ENCODE data around the gene ADARB1. TPM values are rescaled to one million over a fixed set of nuclear protein-coding genes. Genes with fewer than 3 reads are reported as not detected.

The ADARB1 gene
- polyA plus RNA-seq, 3 donors from 2014 or later = 3.0 to 4.5 (median 3.4) TPM

- no peaks in the 10 kb centered on the region for H3K9me3 Mint-ChIP-seq
- peak overlapping the region; percentile 21 to 65 (median 45) for H3K4me3 Mint-ChIP-seq
- peak overlapping the region in 4 of 6 donors; percentile 19 to 83 (median 36) for H3K27ac Mint-ChIP-seq
- H3K36me3 Mint-ChIP-seq = no peaks in the 10 kb centered on the region
- DNase-seq = no peak
- peaks cover 0 to 10% (median 4%) of the 10 kb centered on the region in 3 donors for H3K27me3 Mint-ChIP-seq (ENCODE audit: low read depth in 3 of 3)
- peaks cover 27 to 32% of the 10 kb centered on the region in 2 donors for H3K4me1 Mint-ChIP-seq
Measured at GRCh38 chr21:45093035-45093532, 18.7 kb downstream of the ADARB1 start.

DNA sequence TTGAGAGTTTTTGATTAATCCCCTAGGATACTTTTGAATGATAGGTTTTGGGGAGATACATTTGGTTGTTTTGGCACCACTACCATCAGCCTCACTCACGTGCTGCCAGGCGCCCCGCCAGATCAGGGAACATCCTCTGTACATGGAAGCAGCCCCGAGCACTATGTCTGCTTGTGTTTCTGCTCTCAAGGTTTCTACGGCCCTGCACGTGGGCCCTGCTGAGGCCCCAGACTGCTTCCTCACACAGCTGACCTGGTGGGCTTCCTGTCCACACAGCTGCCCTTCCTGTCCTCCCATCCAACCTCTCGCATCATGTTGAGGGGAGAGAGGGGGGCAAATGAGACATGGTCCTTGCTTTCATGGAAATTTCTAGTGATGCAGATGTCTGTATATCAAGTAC, 20.0 kb downstream of the ADARB1 start:
- peaks cover 28 to 31% of the 10 kb centered on the region in 2 donors for H3K4me1 Mint-ChIP-seq
- H3K27me3 Mint-ChIP-seq (ENCODE audit: low read depth in 3 of 3) = peaks cover 0 to 10% (median 4%) of the 10 kb centered on the region in 3 donors
- H3K4me3 Mint-ChIP-seq = no peak overlapping the region
- no peak overlapping the region for H3K27ac Mint-ChIP-seq
- no peaks in the 10 kb centered on the region for H3K36me3 Mint-ChIP-seq
- no peaks in the 10 kb centered on the region for H3K9me3 Mint-ChIP-seq
- DNase-seq = no peak

GRCh38 chr21:45095505-45095904, 21.1 kb downstream of the ADARB1 start:
- no peak for DNase-seq
- H3K36me3 Mint-ChIP-seq = no peaks in the 10 kb centered on the region
- H3K9me3 Mint-ChIP-seq = no peaks in the 10 kb centered on the region
- no peak overlapping the region for H3K4me3 Mint-ChIP-seq
- peaks cover 28 to 31% of the 10 kb centered on the region in 2 donors for H3K4me1 Mint-ChIP-seq
- H3K27ac Mint-ChIP-seq = no peak overlapping the region
- peaks cover 0 to 6% (median 2%) of the 10 kb centered on the region in 3 donors for H3K27me3 Mint-ChIP-seq (ENCODE audit: low read depth in 3 of 3)

GRCh38 chr21:45096217-45096616, 21.8 kb downstream of the ADARB1 start:
- Mint-ChIP-seq H3K4me1 (peaks cover 26 to 31% of the 10 kb centered on the region in 2 donors), H3K9me3 (no peaks in the 10 kb centered on the region), H3K36me3 (no peaks in the 10 kb centered on the region), H3K27me3 (ENCODE audit: low read depth in 3 of 3) (peaks cover 0 to 6% (median 2%) of the 10 kb centered on the region in 3 donors), H3K27ac (no peak overlapping the region), H3K4me3 (no peak overlapping the region)
- DNase-seq = no peak

- Mint-ChIP-seq H3K9me3 (no peaks in the 10 kb centered on the region), H3K4me1 (peaks cover 28 to 35% of the 10 kb centered on the region in 2 donors), H3K27me3 (ENCODE audit: low read depth in 3 of 3) (peaks cover 0 to 6% (median 2%) of the 10 kb centered on the region in 3 donors), H3K36me3 (no peaks in the 10 kb centered on the region), H3K4me3 (no peak overlapping the region), H3K27ac (peak overlapping the region in 1 of 6 donors; percentile 62)
- no peak for DNase-seq
Measured at GRCh38 chr21:45097827-45098387, 23.5 kb downstream of the ADARB1 start.

DNA sequence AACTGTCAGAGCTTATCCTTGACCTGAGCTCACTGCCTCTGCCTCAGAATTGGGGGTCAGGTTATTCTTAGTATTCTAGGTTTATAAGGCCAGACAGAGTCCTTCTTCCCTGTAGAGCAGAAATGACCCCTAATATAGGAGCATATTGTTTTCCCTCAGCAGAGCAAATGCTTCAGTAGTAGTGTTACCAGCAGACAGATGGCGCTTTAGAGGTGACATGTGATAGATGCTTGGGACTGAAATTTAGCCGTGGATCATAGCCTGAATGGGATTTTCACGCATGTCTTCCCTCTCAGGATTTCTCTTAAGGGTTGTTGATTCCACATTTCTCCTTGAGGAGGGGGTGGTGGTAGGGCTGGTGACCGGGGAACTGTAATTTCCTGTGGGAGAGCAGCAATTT, 24.5 kb downstream of the ADARB1 start:
- DNase-seq = no peak
- Mint-ChIP-seq H3K4me1 (peaks cover 18 to 25% of the 10 kb centered on the region in 2 donors), H3K9me3 (no peaks in the 10 kb centered on the region), H3K27me3 (ENCODE audit: low read depth in 3 of 3) (peaks cover 0 to 4% (median 2%) of the 10 kb centered on the region in 3 donors), H3K27ac (peak overlapping the region in 1 of 6 donors; percentile 3), H3K36me3 (no peaks in the 10 kb centered on the region), H3K4me3 (no peak overlapping the region)

DNA sequence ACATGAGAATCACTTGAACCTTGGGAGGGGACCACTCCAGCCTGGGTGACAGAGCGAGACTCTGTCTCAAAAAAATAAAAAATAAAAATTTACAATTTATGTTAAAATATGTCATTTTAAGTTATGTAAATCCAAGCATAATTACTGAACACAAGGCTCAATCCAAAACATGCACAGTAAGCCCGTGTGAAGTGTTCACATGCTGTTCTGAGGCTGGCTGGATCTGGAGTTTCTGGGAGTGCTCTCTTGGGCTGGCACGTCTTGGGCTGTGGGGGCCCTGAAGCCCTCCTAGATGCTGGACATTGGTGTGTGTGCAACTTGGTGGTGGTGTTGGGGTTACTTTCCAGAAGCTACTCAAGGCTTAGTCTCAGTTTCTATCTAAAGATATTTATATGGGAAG, 25.2 kb downstream of the ADARB1 start:
- no peak for DNase-seq
- no peak overlapping the region for H3K27ac Mint-ChIP-seq
- H3K27me3 Mint-ChIP-seq (ENCODE audit: low read depth in 3 of 3) = peaks cover 0 to 4% (median 2%) of the 10 kb centered on the region in 3 donors
- H3K36me3 Mint-ChIP-seq = no peaks in the 10 kb centered on the region
- H3K9me3 Mint-ChIP-seq = no peaks in the 10 kb centered on the region
- no peak overlapping the region for H3K4me3 Mint-ChIP-seq
- H3K4me1 Mint-ChIP-seq = peaks cover 18 to 26% of the 10 kb centered on the region in 2 donors

GRCh38 chr21:45100866-45101265, 26.5 kb downstream of the ADARB1 start:
- Mint-ChIP-seq H3K9me3 (no peaks in the 10 kb centered on the region), H3K36me3 (no peaks in the 10 kb centered on the region), H3K4me1 (peaks cover 15 to 24% of the 10 kb centered on the region in 2 donors), H3K4me3 (no peak overlapping the region), H3K27ac (no peak overlapping the region), H3K27me3 (ENCODE audit: low read depth in 3 of 3) (peaks cover 0 to 3% (median 0%) of the 10 kb centered on the region in 3 donors)
- DNase-seq = no peak

GRCh38 chr21:45102391-45102932, 28.1 kb downstream of the ADARB1 start:
- Mint-ChIP-seq H3K9me3 (no peaks in the 10 kb centered on the region), H3K27ac (no peak overlapping the region), H3K4me1 (peaks cover 13 to 29% of the 10 kb centered on the region in 2 donors), H3K4me3 (no peak overlapping the region), H3K36me3 (no peaks in the 10 kb centered on the region), H3K27me3 (ENCODE audit: low read depth in 3 of 3) (no peaks in the 10 kb centered on the region)
- no peak for DNase-seq

DNA sequence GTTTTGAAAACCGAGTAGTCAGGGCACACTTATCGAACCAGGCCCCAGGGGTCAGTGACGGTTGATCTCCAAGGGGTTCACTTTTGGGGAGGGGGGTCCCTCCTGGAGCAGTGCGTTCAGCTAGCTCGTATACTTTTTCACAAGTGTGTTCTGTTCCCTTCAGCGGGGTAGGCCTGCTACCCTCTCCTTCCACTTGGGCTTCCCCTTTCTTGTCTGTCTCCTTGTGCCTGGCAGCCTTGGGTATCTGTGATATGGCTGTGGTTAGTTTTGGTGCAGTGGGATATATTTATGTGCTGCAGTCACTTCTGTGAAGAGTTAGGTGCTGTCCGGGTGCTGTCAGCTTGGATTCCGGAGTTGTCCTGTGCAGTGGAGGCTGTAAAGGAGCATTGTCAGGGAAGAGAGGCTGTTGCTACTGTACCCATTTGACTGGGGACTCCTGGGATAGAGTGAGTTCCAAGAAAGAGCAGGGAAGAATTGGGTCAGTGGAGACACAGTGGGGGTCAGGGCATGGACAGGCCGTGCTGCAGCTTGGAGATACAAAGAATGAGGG, 29.7 kb downstream of the ADARB1 start:
- Mint-ChIP-seq H3K4me3 (no peak overlapping the region), H3K27me3 (ENCODE audit: low read depth in 3 of 3) (peaks cover 0 to 4% (median 0%) of the 10 kb centered on the region in 3 donors), H3K9me3 (no peaks in the 10 kb centered on the region), H3K36me3 (no peaks in the 10 kb centered on the region), H3K4me1 (peaks cover 21 to 32% of the 10 kb centered on the region in 2 donors), H3K27ac (peak overlapping the region in 1 of 6 donors; percentile 59)
- no peak for DNase-seq

DNA sequence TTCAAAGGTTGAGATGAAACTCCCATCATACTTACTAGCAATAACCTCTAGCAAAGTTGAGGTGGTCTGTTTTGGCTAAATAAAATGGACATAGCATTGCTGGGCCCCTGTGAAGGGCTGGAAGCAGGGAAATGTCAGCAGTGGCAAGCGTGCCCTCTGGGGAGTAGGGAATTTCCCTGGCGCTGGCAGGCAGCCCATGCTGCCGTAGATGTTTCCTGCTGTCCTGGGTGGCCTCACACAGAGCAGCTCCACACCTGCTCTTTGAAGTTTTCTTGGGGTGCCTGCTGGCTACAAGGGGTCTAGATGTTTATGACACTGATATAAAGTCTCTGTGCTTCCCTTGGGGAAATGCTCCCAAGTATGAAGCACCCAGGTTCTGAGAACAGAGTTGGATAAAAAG, 30.2 kb downstream of the ADARB1 start:
- H3K4me3 Mint-ChIP-seq = no peak overlapping the region
- no peaks in the 10 kb centered on the region for H3K9me3 Mint-ChIP-seq
- H3K27me3 Mint-ChIP-seq (ENCODE audit: low read depth in 3 of 3) = peaks cover 0 to 9% (median 4%) of the 10 kb centered on the region in 3 donors
- no peaks in the 10 kb centered on the region for H3K36me3 Mint-ChIP-seq
- H3K4me1 Mint-ChIP-seq = peaks cover 26 to 37% of the 10 kb centered on the region in 2 donors
- H3K27ac Mint-ChIP-seq = no peak overlapping the region
- no peak for DNase-seq

- no peak for DNase-seq
- Mint-ChIP-seq H3K4me1 (peaks cover 40 to 51% of the 10 kb centered on the region in 2 donors), H3K9me3 (no peaks in the 10 kb centered on the region), H3K36me3 (no peaks in the 10 kb centered on the region), H3K27me3 (ENCODE audit: low read depth in 3 of 3) (peaks cover 0 to 14% (median 4%) of the 10 kb centered on the region in 3 donors), H3K4me3 (no peak overlapping the region), H3K27ac (no peak overlapping the region)
Measured at GRCh38 chr21:45105906-45106485, 31.6 kb downstream of the ADARB1 start.

GRCh38 chr21:45108034-45108790, 33.8 kb downstream of the ADARB1 start:
- Mint-ChIP-seq H3K4me3 (peak overlapping the region in 1 of 5 donors; percentile 78), H3K4me1 (peaks cover 41 to 50% of the 10 kb centered on the region in 2 donors), H3K27ac (peak overlapping the region in 2 of 6 donors; percentile 10 to 55), H3K27me3 (ENCODE audit: low read depth in 3 of 3) (peaks cover 0 to 15% (median 9%) of the 10 kb centered on the region in 3 donors), H3K36me3 (no peaks in the 10 kb centered on the region), H3K9me3 (no peaks in the 10 kb centered on the region)
- no peak for DNase-seq

Data from immature natural killer cell (primary cell).